Measurements from ENCODE around the gene IRS2. TPM values are rescaled to one million over a fixed set of nuclear protein-coding genes. Genes with fewer than 3 reads are reported as not detected.

IRS2 gene
- total RNA-seq, 1 experiment from 2014 or later, result not detected

DNA sequence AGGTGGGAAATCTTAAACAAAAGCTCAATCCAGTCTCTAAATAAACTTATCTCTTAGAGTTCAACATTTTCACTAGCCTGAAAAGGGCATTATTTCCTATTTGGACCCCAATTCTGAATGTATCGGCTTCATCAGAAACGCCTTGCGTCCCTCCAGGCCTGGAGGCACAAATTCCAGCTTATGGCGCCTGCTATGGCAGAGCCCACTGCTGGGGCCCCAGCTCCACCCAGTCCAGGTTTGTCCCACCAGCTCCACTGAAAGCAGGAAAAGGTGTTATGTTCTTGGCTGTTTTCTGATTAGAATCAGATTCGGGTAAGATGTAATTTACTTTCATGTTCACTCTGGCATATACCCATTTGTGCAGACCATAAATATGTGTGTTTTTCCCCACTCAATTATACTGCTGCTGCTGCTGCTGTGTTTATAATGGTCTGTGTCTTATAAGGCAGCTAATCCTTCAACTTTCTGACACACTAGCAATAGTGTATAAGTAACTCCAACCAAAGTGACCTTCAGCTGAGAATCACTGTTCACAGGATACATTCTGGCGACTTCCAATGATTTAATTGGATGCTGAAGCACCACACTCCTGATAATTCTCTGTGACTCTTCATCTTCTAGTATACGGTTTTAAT lies 6.4 kb downstream of the IRS2 start:
- Histone ChIP-seq H4K20me1 (ENCODE audit: insufficient read depth, low read depth, low read length) (no peaks in the 10 kb centered on the region), H3K4me2 (ENCODE audit: low read depth, low read length, poor library complexity, severe bottlenecking) (no peak overlapping the region)

DNA sequence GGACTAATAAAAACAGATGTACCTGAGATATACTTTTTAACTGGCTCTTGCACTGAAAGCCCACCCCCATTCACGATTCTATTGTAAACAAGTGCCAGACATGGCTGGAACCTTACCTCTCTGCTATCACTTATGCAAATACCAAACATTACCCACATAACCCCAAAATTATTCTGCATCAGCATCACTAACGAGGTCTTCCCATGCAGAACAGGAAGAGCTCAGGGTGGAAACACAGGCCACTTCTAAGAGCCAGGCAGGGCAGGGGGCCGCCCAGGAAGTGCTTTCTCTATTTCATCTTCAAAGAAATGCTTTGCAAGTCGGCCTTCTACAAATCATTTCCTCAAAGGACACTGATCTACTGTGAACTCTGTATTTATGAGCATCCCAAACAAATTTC lies 7.3 kb downstream of the IRS2 start:
- H3K9ac ChIP-seq (ENCODE audit: low read length), result no peak overlapping the region
- no peak overlapping the region for H3K4me3 ChIP-seq (ENCODE audit: low read length)
- H3K4me1 ChIP-seq (ENCODE audit: low read length), result no peaks in the 10 kb centered on the region
- no peaks in the 10 kb centered on the region for H3K36me3 ChIP-seq (ENCODE audit: insufficient read depth, low read length)
- no peaks in the 10 kb centered on the region for H4K20me1 ChIP-seq (ENCODE audit: insufficient read depth, low read depth, low read length)
- peaks cover 2% of the 10 kb centered on the region; the same call in 1 of the 2 replicates for H3K9me3 ChIP-seq (ENCODE audit: low read length)
- no peak overlapping the region for H3K27ac ChIP-seq (ENCODE audit: low read length)
- no peaks in the 10 kb centered on the region for H3K79me2 ChIP-seq (ENCODE audit: low read length)
- H3K27me3 ChIP-seq (ENCODE audit: low read length), result no peaks in the 10 kb centered on the region
- H3K4me2 ChIP-seq (ENCODE audit: low read depth, low read length, poor library complexity, severe bottlenecking), result no peak overlapping the region
- H3K9me2 ChIP-seq (replicated peaks; ENCODE audit: insufficient read depth, low read length), result no peaks in the 10 kb centered on the region
- H2AFZ ChIP-seq (ENCODE audit: low read length), result no peak overlapping the region
- no peak for DNase-seq

More for the DNA sequence above, 6.4 kb downstream of the IRS2 start:
- H3K36me3 ChIP-seq (ENCODE audit: insufficient read depth, low read length), result no peaks in the 10 kb centered on the region
- peaks cover 2% of the 10 kb centered on the region; the same call in 1 of the 2 replicates for H3K9me3 ChIP-seq (ENCODE audit: low read length)
- H3K4me3 ChIP-seq (ENCODE audit: low read length), result no peak overlapping the region
- no peak overlapping the region for H2AFZ ChIP-seq (ENCODE audit: low read length)
- no peaks in the 10 kb centered on the region for H3K27me3 ChIP-seq (ENCODE audit: low read length)
- H3K79me2 ChIP-seq (ENCODE audit: low read length), result no peaks in the 10 kb centered on the region
- DNase-seq, result no peak
- H3K27ac ChIP-seq (ENCODE audit: low read length), result no peak overlapping the region
- H3K4me1 ChIP-seq (ENCODE audit: low read length), result no peaks in the 10 kb centered on the region
- H3K9me2 ChIP-seq (replicated peaks; ENCODE audit: insufficient read depth, low read length), result no peaks in the 10 kb centered on the region
- no peak overlapping the region for H3K9ac ChIP-seq (ENCODE audit: low read length)

- no peaks in the 10 kb centered on the region for H4K20me1 ChIP-seq (ENCODE audit: insufficient read depth, low read depth, low read length)
- no peak overlapping the region for H2AFZ ChIP-seq (ENCODE audit: low read length)
- no peaks in the 10 kb centered on the region for H3K4me1 ChIP-seq (ENCODE audit: low read length)
- H3K27ac ChIP-seq (ENCODE audit: low read length), result no peak overlapping the region
- H3K9me2 ChIP-seq (replicated peaks; ENCODE audit: insufficient read depth, low read length), result no peaks in the 10 kb centered on the region
- no peaks in the 10 kb centered on the region for H3K9me3 ChIP-seq (ENCODE audit: low read length)
- DNase-seq, result no peak
- no peak overlapping the region for H3K4me2 ChIP-seq (ENCODE audit: low read depth, low read length, poor library complexity, severe bottlenecking)
- no peaks in the 10 kb centered on the region for H3K36me3 ChIP-seq (ENCODE audit: insufficient read depth, low read length)
- no peak overlapping the region for H3K9ac ChIP-seq (ENCODE audit: low read length)
- H3K4me3 ChIP-seq (ENCODE audit: low read length), result no peak overlapping the region
- no peaks in the 10 kb centered on the region for H3K27me3 ChIP-seq (ENCODE audit: low read length)
- H3K79me2 ChIP-seq (ENCODE audit: low read length), result no peaks in the 10 kb centered on the region
These were observed 8.3 kb downstream of the IRS2 start for GRCh38 chr13:109778102-109778542.

DNA sequence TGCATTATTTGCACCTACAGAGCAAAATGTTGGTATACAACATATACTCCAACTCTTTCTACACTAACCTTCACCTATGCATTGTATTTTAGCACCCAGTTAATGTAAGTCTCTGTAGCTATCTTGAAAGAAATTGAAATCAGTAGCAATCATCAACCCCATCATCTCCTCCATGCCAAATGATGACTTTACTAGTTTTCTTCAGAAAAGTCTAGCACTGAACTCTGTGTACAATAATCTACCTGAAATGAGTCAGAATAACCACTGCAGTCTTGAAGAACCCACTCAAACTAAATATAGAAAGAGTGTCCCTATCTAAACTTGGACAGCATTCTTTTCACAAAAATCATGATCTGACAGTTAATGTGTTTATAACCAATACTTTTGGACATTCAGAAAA lies 9.8 kb downstream of the IRS2 start:
- H3K36me3 ChIP-seq (ENCODE audit: insufficient read depth, low read length), result no peaks in the 10 kb centered on the region
- no peak overlapping the region for H3K4me2 ChIP-seq (ENCODE audit: low read depth, low read length, poor library complexity, severe bottlenecking)
- no peaks in the 10 kb centered on the region for H3K27me3 ChIP-seq (ENCODE audit: low read length)
- no peaks in the 10 kb centered on the region for H3K79me2 ChIP-seq (ENCODE audit: low read length)
- no peak overlapping the region for H3K9ac ChIP-seq (ENCODE audit: low read length)
- H2AFZ ChIP-seq (ENCODE audit: low read length), result no peak overlapping the region
- H3K4me3 ChIP-seq (ENCODE audit: low read length), result no peak overlapping the region
- no peaks in the 10 kb centered on the region for H4K20me1 ChIP-seq (ENCODE audit: insufficient read depth, low read depth, low read length)
- no peaks in the 10 kb centered on the region for H3K4me1 ChIP-seq (ENCODE audit: low read length)
- H3K9me3 ChIP-seq (ENCODE audit: low read length), result no peaks in the 10 kb centered on the region
- H3K9me2 ChIP-seq (replicated peaks; ENCODE audit: insufficient read depth, low read length), result no peaks in the 10 kb centered on the region
- no peak overlapping the region for H3K27ac ChIP-seq (ENCODE audit: low read length)
- DNase-seq, result no peak

DNA sequence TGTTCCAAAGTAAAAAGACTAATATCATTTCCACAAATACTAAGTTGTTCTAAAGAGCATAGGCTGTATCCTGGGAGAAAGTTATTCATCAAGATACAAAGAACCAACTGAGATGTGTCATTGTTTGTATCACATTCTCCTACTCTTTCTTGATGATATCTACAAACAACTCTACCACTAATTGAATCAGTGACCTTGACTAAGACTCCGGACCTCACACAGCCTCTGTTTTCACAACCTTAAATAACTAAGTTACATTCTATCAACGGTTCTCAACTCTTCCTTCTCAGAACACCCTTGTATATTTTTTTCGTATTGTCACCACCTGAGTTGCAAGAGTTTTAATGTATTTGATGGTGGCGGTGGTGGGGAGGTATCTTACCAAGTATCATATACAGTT lies 12.6 kb downstream of the IRS2 start:
- Histone ChIP-seq H3K4me2 (ENCODE audit: low read depth, low read length, poor library complexity, severe bottlenecking) (no peak overlapping the region), H3K4me1 (ENCODE audit: low read length) (no peaks in the 10 kb centered on the region), H3K9me3 (ENCODE audit: low read length) (no peaks in the 10 kb centered on the region), H3K36me3 (ENCODE audit: insufficient read depth, low read length) (no peaks in the 10 kb centered on the region), H2AFZ (ENCODE audit: low read length) (no peak overlapping the region), H3K9ac (ENCODE audit: low read length) (no peak overlapping the region), H3K4me3 (ENCODE audit: low read length) (no peak overlapping the region), H3K27me3 (ENCODE audit: low read length) (no peaks in the 10 kb centered on the region), H3K27ac (ENCODE audit: low read length) (no peak overlapping the region), H3K9me2 (replicated peaks; ENCODE audit: insufficient read depth, low read length) (no peaks in the 10 kb centered on the region), H3K79me2 (ENCODE audit: low read length) (no peaks in the 10 kb centered on the region), H4K20me1 (ENCODE audit: insufficient read depth, low read depth, low read length) (no peaks in the 10 kb centered on the region)
- DNase-seq, result no peak

- Histone ChIP-seq H3K36me3 (ENCODE audit: insufficient read depth, low read length) (no peaks in the 10 kb centered on the region), H3K4me3 (ENCODE audit: low read length) (no peak overlapping the region), H3K9me2 (replicated peaks; ENCODE audit: insufficient read depth, low read length) (no peaks in the 10 kb centered on the region), H3K4me1 (ENCODE audit: low read length) (no peaks in the 10 kb centered on the region), H4K20me1 (ENCODE audit: insufficient read depth, low read depth, low read length) (no peaks in the 10 kb centered on the region), H3K9me3 (ENCODE audit: low read length) (no peaks in the 10 kb centered on the region), H3K27ac (ENCODE audit: low read length) (no peak overlapping the region), H3K27me3 (ENCODE audit: low read length) (no peaks in the 10 kb centered on the region), H2AFZ (ENCODE audit: low read length) (no peak overlapping the region), H3K9ac (ENCODE audit: low read length) (no peak overlapping the region), H3K79me2 (ENCODE audit: low read length) (no peaks in the 10 kb centered on the region), H3K4me2 (ENCODE audit: low read depth, low read length, poor library complexity, severe bottlenecking) (no peak overlapping the region)
- no peak for DNase-seq
These were observed 13.1 kb downstream of the IRS2 start for GRCh38 chr13:109773276-109773675.

DNA sequence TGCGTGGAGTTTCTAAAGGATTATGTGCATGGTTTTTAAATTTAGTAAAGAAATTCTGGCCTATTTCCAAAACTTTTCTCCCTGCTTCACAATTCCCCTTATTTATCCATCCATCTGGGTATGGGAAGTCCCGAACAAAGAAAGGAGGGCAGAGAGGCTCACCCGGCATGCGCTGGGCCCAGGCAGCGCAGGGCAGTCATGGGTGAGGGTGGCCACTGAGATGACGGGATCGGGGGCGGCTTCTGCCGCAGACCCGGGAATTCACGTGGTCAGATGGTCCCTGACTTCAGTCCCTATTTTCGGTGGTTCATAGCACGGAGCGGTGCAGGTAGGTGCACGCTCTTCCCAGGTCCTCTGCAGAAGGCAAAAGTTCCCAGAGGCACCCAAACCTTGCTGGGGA lies 14.5 kb downstream of the IRS2 start:
- Histone ChIP-seq H3K9me3 (ENCODE audit: low read length) (no peaks in the 10 kb centered on the region), H3K36me3 (ENCODE audit: insufficient read depth, low read length) (no peaks in the 10 kb centered on the region), H4K20me1 (ENCODE audit: insufficient read depth, low read depth, low read length) (no peaks in the 10 kb centered on the region), H3K4me3 (ENCODE audit: low read length) (no peak overlapping the region), H3K9ac (ENCODE audit: low read length) (no peak overlapping the region), H3K27me3 (ENCODE audit: low read length) (no peaks in the 10 kb centered on the region), H2AFZ (ENCODE audit: low read length) (no peak overlapping the region), H3K4me2 (ENCODE audit: low read depth, low read length, poor library complexity, severe bottlenecking) (no peak overlapping the region), H3K79me2 (ENCODE audit: low read length) (no peaks in the 10 kb centered on the region), H3K27ac (ENCODE audit: low read length) (no peak overlapping the region), H3K4me1 (ENCODE audit: low read length) (no peaks in the 10 kb centered on the region), H3K9me2 (replicated peaks; ENCODE audit: insufficient read depth, low read length) (no peaks in the 10 kb centered on the region)
- no peak for DNase-seq

- Histone ChIP-seq H4K20me1 (ENCODE audit: insufficient read depth, low read depth, low read length) (no peaks in the 10 kb centered on the region), H3K9me2 (replicated peaks; ENCODE audit: insufficient read depth, low read length) (no peaks in the 10 kb centered on the region), H2AFZ (ENCODE audit: low read length) (no peak overlapping the region), H3K4me1 (ENCODE audit: low read length) (no peaks in the 10 kb centered on the region), H3K9ac (ENCODE audit: low read length) (no peak overlapping the region), H3K4me2 (ENCODE audit: low read depth, low read length, poor library complexity, severe bottlenecking) (no peak overlapping the region), H3K9me3 (ENCODE audit: low read length) (no peaks in the 10 kb centered on the region), H3K36me3 (ENCODE audit: insufficient read depth, low read length) (no peaks in the 10 kb centered on the region), H3K27me3 (ENCODE audit: low read length) (no peaks in the 10 kb centered on the region), H3K79me2 (ENCODE audit: low read length) (no peaks in the 10 kb centered on the region), H3K27ac (ENCODE audit: low read length) (no peak overlapping the region), H3K4me3 (ENCODE audit: low read length) (no peak overlapping the region)
- no peak for DNase-seq
These were observed 15.9 kb downstream of the IRS2 start for GRCh38 chr13:109770436-109770835.

Measured in Karpas-422 (cell line).